Activated B cell treated with CpG ODN at 0.5 μM for 24 hours (primary cell): ENCODE results near the gene MYEOV. TPM values are rescaled to one million over a fixed set of nuclear protein-coding genes. Genes with fewer than 3 reads are reported as not detected.

Experiments used
- ATAC-seq: fragments of 200-7000 bp; cut with Tn5 transposase; one replicate; pipeline ENCODE4 v1.10.0; 2021; ENCODE audit warnings: low read depth, mild to moderate bottlenecking, moderate library complexity
- CTCF ChIA-PET: fragments of 350-600 bp; sonication (Branson Sonifier 250); formaldehyde crosslinking; loops from one replicate; lab custom pipeline; 2021; ENCODE audit warnings: antibody characterized with exemption; lab: Charles Lee
- POLR2A ChIA-PET: fragments of 350-600 bp; sonication (Branson Sonifier 250); formaldehyde crosslinking; loops from one replicate; lab custom pipeline; 2021; ENCODE audit warnings: antibody characterized with exemption; lab: Charles Lee
- DNase-seq: peaks from one replicate; pipeline ENCODE4 v3.0.0; 2022
- H3K27ac Mint-ChIP-seq: one replicate; pipeline ENCODE4 v1.8.0; 2020; ENCODE audit warnings: mixed read lengths
- H3K27me3 Mint-ChIP-seq: one replicate; pipeline ENCODE4 v1.8.0; 2021; ENCODE audit warnings: mixed read lengths
- H3K36me3 Mint-ChIP-seq: one replicate; pipeline ENCODE4 v1.8.0; 2021; ENCODE audit warnings: low read depth, mixed read lengths
- H3K4me1 Mint-ChIP-seq: one replicate; pipeline ENCODE4 v1.8.0; 2021; ENCODE audit warnings: mixed read lengths
- H3K4me3 Mint-ChIP-seq: one replicate; pipeline ENCODE4 v1.8.0; 2020; ENCODE audit warnings: mild to moderate bottlenecking, mixed read lengths
- H3K9me3 Mint-ChIP-seq: one replicate; pipeline ENCODE4 v1.8.0; 2020; ENCODE audit warnings: mixed read lengths
- CTCF ChIP-seq: fragments of 200-600 bp; IDR thresholded peaks from one replicate; pipeline ENCODE4 v1.8.0; 2022; ENCODE audit warnings: antibody characterized with exemption, mild to moderate bottlenecking
- intact Hi-C: fragments of 100-400 bp; cut with micrococcal nuclease; formaldehyde crosslinking; loops from one replicate; pipeline ENCODE4 v1.15.1; 2024
- total RNA-seq: library from RNA; stranded (reverse); gene quantifications from 2 replicates; pipeline ENCODE4 v1.2.3, GENCODE V29; 2022

Gene MYEOV
- total RNA-seq, 1 donor from 2014 or later, result 0.62 TPM

DNA sequence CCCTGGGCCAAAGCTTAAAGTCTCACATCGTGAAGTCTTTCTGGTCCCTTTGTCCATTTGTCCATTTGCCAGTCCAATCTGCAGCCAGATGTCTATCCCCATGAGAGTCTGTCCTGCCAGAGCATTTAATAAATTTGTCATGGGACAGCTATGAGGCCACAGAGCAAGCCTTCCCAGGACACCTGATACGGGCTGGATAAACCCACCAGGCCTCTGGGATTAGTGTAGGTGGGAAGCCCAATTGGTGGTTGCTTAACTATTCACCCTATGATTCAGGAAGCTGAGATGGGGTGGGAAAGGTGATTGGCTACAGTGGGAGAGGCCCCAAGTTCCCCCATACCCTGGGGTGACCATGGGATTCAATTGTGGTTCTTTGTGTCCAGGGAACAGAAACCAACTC lies 39.9 kb downstream of the MYEOV start:
- H3K9me3 Mint-ChIP-seq, result no peaks in the 10 kb centered on the region
- ChIA-PET CTCF (no interaction called here), POLR2A (interaction anchor here (1.5 kb wide), 1 partner anchor 36 kb away, joined by 5 read pairs; no protein-coding TSS in a partner anchor)
- H3K36me3 Mint-ChIP-seq, result no peaks in the 10 kb centered on the region
- TF ChIP-seq CTCF, result no peak
- intact Hi-C loops, result no loop called here
- H3K4me1 Mint-ChIP-seq, result peaks cover 16% of the 10 kb centered on the region
- DNase-seq, result no peak
- ATAC-seq, result no peak
- H3K27me3 Mint-ChIP-seq, result no peaks in the 10 kb centered on the region
- H3K27ac Mint-ChIP-seq, result no peak overlapping the region
- no peak overlapping the region for H3K4me3 Mint-ChIP-seq

- ChIA-PET POLR2A (interaction anchor here (0.7 to 1.5 kb wide), 2 partner anchors 37 to 39 kb away, joined by 3 to 5 read pairs; no protein-coding TSS in a partner anchor), CTCF (no interaction called here)
- Mint-ChIP-seq H3K4me1 (peaks cover 17% of the 10 kb centered on the region), H3K27ac (no peak overlapping the region), H3K4me3 (no peak overlapping the region), H3K27me3 (no peaks in the 10 kb centered on the region), H3K9me3 (peaks cover 4% of the 10 kb centered on the region), H3K36me3 (no peaks in the 10 kb centered on the region)
- ATAC-seq (no peak), DNase-seq (no peak)
- intact Hi-C loops, result no loop called here
- TF ChIP-seq CTCF, result no peak
These were observed 41.2 kb downstream of the MYEOV start for GRCh38 chr11:69335007-69335780.

- H3K27ac Mint-ChIP-seq, result no peak overlapping the region
- H3K9me3 Mint-ChIP-seq, result peaks cover 4% of the 10 kb centered on the region
- H3K27me3 Mint-ChIP-seq, result no peaks in the 10 kb centered on the region
- no peak for ATAC-seq
- no peaks in the 10 kb centered on the region for H3K36me3 Mint-ChIP-seq
- intact Hi-C loops, result no loop called here
- CTCF ChIA-PET, result no interaction called here
- H3K4me1 Mint-ChIP-seq, result peaks cover 17% of the 10 kb centered on the region
- no peak overlapping the region for H3K4me3 Mint-ChIP-seq
- no peak for DNase-seq
- TF ChIP-seq CTCF, result no peak
- POLR2A ChIA-PET, result no interaction called here
These were observed 41.9 kb downstream of the MYEOV start for GRCh38 chr11:69335781-69336405.

DNA sequence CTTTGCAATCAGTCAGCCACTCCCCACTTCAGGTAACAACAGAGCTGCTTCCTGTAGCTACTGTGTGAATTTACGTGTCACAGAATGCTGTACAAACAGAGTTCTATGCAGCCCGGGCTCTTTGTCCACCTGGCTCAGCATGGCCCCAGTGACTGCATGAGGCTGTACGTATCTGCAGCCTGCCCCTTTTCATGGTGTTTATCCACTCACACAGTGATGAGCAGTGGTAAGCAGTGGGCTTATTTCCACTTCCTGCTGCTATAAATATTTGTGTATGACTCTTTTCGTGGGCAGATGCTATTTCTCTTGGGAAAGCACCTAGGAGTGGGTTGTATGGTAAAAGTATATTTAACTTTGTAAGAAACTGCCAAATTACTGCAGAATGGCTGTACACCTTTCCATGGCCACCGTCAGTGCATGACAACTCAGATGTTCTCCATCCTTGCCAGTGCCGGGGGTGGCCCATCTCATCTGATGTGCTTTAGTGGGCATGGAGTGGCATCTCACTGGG lies 43.3 kb downstream of the MYEOV start:
- no peaks in the 10 kb centered on the region for H3K27me3 Mint-ChIP-seq
- TF ChIP-seq CTCF, result no peak
- peaks cover 17% of the 10 kb centered on the region for H3K4me1 Mint-ChIP-seq
- ATAC-seq (peak; percentile 87), DNase-seq (no peak)
- H3K9me3 Mint-ChIP-seq, result peaks cover 4% of the 10 kb centered on the region
- intact Hi-C loops, result loop anchor here (1.0 kb wide), 1 partner anchor 40 kb away; no protein-coding TSS in a partner anchor
- CTCF ChIA-PET, result no interaction called here
- no peaks in the 10 kb centered on the region for H3K36me3 Mint-ChIP-seq
- H3K4me3 Mint-ChIP-seq, result peak overlapping the region; percentile 12
- no peak overlapping the region for H3K27ac Mint-ChIP-seq
- POLR2A ChIA-PET, result interaction anchor here (1.5 kb wide), 1 partner anchor 40 kb away, joined by 4 read pairs; no protein-coding TSS in a partner anchor
